DMS 273 treated with DMSO at 0.1 percent for 48 hours (cell line): Measurements from ENCODE around the gene ABR.

Experiments
- DNase-seq: peaks from one replicate; lab custom pipeline; 2025; lab: John Stamatoyannopoulos, UW

The ABR gene

GRCh38 chr17:1179818-1180742, at the start of gene ABR:
Gene ABR (minus strand): TSS chr17:1179981. CDS start chr17:1179727, 254 bp downstream.
- DNase-seq, result no peak

DNA sequence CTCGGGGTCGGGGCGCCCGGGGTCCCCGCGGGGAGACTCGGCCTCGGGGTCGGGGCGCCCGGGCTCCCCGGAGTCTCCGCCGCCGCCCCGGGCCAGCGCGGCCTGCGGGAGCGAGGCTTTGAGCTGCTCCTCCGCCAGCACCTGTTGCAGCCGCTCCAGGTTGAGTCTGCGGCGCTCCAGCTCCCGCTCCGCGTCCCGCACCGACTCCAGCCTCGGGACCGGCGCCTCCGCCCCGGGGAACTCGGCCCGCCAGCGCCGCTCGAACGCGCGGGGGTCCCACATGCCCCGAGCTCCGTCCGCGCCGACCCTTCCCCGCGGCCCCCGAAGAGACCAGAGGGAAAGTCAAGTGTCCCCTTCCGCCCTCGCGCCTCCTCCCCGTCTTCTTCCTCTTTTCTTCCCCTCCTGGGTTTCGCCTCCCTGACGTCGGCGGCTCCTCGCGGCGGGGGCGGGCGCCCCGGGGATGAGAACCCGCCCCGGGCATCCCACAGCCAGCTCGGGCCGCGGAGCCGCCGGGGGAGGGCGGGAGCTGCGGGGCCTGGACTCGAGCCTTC, 49.6 kb upstream of the ABR start:
- DNase-seq, result no peak

DNA sequence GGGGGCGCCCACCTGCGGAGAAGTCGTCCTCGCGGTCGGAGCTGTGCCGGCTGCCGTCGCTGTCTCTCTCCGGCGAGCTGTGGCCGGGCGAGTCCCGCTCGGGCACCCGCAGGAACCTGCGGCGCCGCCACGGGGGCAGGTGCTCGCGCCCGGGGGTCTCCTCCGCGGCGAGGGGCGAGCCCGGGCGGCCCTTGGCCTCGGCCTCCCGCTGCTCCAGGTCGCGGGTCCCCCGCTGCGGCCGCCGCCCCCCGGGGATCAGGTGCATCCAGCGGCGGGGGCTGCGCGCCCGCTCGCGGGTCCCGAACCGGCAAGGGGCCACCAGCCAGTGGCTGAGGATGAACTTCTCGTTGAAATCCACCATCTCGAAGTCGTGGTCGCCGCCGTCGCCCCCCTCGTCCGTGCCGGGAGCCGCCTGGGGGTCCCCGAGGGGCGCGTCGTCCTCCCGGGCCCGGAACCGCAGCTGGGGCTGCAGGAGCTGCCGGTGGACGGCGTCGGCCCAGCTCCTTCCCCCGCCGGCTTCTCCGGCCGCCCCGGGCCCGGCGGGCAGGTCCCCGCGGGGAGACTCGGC, 49.1 kb upstream of the ABR start:
- no peak for DNase-seq

- DNase-seq, result no peak
Measured at GRCh38 chr17:1227917-1228780, 48.4 kb upstream of the ABR start.

- no peak for DNase-seq
Measured at GRCh38 chr17:1227365-1227764, 47.6 kb upstream of the ABR start.

DNA sequence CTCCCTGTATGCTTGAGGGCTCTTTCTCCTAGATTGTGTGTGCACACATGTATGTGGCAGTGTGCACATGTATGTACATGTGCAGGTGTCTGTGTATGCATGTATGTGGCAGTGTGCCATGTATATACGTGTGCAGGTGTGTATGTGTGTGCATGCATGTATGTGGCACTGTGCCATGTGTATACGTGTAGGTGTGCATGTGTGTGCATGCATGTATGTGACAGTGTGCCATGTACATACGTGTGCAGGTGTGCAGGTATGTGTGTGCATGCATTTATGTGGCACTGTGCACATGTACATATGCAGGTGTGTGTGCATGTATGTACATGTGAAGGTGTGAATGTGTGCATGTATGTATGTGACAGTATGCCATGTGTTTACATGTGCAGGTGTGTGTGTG, 46.5 kb upstream of the ABR start:
- no peak for DNase-seq

- no peak for DNase-seq
Measured at GRCh38 chr17:1224330-1224729, 44.5 kb upstream of the ABR start.

- DNase-seq, result no peak
Measured at GRCh38 chr17:1223662-1224061, 43.9 kb upstream of the ABR start.

GRCh38 chr17:1222321-1222720, 42.5 kb upstream of the ABR start:
- no peak for DNase-seq

DNA sequence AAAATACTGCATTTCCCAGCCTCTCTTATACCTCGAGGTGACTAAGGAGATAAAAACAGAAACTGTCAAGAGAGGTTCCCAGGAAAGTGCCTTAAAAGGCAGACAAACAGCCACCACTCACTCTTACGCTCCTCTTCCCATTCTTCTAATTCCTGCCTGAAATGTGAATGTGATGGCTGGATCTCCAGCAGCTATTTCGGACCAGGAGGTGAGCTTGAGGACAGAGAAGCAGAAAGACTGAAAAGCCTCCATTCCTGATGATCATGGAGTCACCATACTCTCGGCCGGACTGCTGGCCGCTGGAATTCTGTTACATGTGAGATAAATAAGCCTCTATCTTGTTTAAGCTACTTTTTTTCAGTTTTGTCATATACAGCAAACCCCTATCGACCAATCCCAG, 41.4 kb upstream of the ABR start:
- DNase-seq, result no peak

- DNase-seq, result no peak
Measured at GRCh38 chr17:1220346-1220745, 40.6 kb upstream of the ABR start.

- no peak for DNase-seq
Measured at GRCh38 chr17:1217089-1217385, 37.3 kb upstream of the ABR start.

GRCh38 chr17:1216217-1217088, 36.7 kb upstream of the ABR start:
- no peak for DNase-seq

- no peak for DNase-seq
Measured at GRCh38 chr17:1212946-1213345, 33.2 kb upstream of the ABR start.

DNA sequence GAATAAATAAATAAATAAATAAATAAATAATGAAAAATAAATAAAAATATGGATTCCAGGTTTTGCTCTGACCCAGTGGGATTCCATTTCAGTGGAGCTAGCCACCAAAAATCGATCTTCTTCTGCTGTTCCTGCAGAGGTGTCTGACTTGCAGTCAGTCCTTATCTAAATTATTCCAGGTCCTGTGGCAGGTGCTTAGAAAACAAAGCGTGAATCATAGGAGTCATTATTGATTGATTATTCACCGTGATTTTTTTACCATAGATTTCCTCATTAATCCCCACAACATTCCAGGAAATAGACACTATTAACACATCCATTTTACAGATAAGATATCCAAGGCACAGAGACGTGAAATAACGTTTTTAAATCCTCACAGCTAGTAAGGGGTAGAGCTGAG, 31.5 kb upstream of the ABR start:
- DNase-seq, result no peak

GRCh38 chr17:1208966-1209365, 29.2 kb upstream of the ABR start:
- no peak for DNase-seq

DNA sequence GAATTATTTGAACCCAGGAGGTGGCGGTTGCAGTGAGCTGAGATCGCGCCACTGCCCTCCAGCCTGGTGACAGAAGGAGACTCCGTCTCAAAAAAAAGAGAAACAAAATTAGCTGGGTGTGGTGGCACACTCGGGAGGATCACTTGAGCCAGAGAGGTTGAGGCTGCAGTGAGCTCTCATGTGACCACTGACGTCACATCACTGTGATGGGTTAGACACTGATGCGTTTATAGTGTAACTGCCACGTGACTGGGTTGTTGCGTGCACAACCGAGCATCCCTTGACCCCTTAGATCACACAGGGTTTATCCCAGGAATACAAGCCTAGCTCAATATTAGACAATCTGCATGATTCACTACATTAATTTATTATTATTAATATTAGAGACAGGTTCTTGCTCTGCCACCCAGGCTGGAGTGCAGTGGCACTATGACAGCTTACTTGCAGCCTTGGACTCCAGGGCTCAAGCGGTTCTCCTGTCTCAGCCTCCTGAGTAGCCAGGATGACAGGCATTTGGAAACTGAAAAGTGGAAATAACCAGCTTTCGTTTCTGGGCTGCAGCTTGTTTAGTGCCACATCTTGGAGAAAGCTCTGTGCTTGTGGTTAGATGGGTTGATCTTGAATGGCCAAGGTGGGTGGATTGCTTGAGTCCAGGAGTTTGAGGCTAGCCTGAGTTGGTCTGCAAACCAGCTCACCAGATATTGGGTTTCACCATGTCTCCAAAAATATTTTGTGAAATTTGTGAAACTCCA, 26.4 kb upstream of the ABR start:
- no peak for DNase-seq

DNA sequence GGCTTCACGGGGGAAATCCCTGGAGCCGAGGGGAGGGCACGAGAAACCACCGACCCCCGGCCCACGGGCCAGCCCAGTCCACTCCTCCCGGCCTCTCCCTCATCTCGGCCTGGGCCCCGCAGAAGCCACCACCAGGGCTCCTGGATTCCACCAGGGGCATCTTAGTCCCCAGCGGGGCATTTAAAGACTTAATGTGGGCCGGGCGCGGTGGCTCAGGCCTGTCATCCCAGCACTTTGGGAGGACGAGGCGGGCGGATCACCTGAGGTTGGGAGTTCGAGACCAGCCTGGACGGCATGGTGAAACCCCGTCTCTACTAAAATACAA, 24.1 kb upstream of the ABR start:
- DNase-seq, result no peak

DNA sequence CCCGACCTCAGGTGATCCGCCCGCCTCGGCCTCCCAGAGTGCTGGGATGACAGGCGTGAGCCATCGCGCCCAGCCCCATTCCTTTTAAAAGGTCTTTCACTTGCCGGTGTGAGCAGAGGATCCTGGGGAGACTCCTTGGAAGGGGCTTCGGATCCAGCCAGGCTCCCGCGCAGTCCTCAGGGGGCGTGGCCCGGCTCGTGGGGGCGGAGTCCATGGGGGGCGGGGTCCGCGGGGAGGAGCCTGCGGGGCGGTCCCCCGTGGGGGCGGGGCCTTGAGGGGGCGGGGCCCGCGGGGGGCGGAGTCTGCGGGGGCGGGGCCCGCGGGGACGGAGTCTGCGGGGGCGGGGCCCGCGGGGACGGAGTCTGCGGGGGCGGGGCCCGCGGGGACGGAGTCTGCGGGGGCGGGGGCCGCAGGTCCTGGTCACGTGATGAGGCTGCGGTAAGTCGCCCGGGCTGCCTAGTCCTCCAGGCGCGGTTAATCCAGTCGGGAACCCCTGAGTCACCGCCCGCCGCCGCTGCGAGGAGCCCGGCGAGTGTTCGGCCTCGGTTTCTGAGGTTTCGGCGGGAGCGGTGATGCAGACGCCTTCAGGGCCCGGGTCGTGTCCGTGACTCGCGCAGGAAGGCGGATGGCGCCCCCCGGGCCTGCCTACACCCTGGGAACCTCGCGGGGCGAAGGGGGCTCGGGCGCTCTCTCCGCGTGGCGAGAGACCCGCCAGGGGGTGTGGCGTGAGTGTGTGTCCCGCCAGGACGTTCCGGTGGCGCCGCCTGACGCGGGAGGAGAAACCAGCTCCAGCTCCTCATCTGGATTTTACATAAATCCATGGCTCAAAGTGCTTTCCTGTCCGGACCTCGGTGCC, 23.6 kb upstream of the ABR start:
- DNase-seq, result no peak

- DNase-seq, result no peak
Measured at GRCh38 chr17:1202291-1202690, 22.5 kb upstream of the ABR start.
